Neuronal stem cell (in vitro differentiated cells): ENCODE results near the gene WDR76.

Source experiments
- DNase-seq: peaks from one replicate; pipeline ENCODE4 v3.0.0-alpha.2; 2013; ENCODE audit warnings: low spot score
- H2AFZ ChIP-seq: one replicate; pipeline ENCODE4 v1.6.1; 2013; ENCODE audit warnings: mild to moderate bottlenecking, low read length, inconsistent platforms
- H2AK5ac ChIP-seq: 2 replicates; pipeline ENCODE4 v1.6.1; 2013; ENCODE audit warnings: low read depth, mild to moderate bottlenecking, inconsistent platforms, low read length, moderate library complexity, mixed read lengths
- H2BK120ac ChIP-seq: 2 replicates; pipeline ENCODE4 v1.6.1; 2013; ENCODE audit warnings: low read depth, mild to moderate bottlenecking, inconsistent platforms, low read length, moderate library complexity, mixed read lengths
- H2BK12ac ChIP-seq: one replicate; pipeline ENCODE4 v1.6.1; 2013; ENCODE audit warnings: low read length, inconsistent platforms
- H2BK15ac ChIP-seq: 2 replicates; pipeline ENCODE4 v1.6.1; 2013; ENCODE audit warnings: mild to moderate bottlenecking, low read length, inconsistent platforms, mixed read lengths
- H2BK5ac ChIP-seq: one replicate; pipeline ENCODE4 v1.6.1; 2013; ENCODE audit warnings: inconsistent platforms, mild to moderate bottlenecking, low read length, moderate library complexity
- H3K14ac ChIP-seq: one replicate; pipeline ENCODE4 v1.6.1; 2013; ENCODE audit warnings: low read length, inconsistent platforms
- H3K18ac ChIP-seq: 2 replicates; pipeline ENCODE4 v1.6.1; 2013; ENCODE audit warnings: low read length, inconsistent platforms
- H3K23ac ChIP-seq: 2 replicates; pipeline ENCODE4 v1.6.1; 2013; ENCODE audit warnings: low read depth, mild to moderate bottlenecking, mixed read lengths, low read length, inconsistent platforms; ENCODE audit not compliant: poor library complexity
- H3K27ac ChIP-seq: replicated peaks from 3 replicates; pipeline ENCODE4 v1.5.1; 2013; ENCODE audit warnings: low read length, inconsistent platforms
- H3K27me3 ChIP-seq, 3 experiments: 2 replicates each; pipeline ENCODE4 v1.6.1; 2013; ENCODE audit warnings: low read length in 3 of 3, mild to moderate bottlenecking in 2 of 3, inconsistent platforms in 1 of 3, low read depth in 1 of 3, mixed read lengths in 1 of 3, moderate library complexity in 1 of 3; ENCODE audit not compliant: control insufficient read depth in 3 of 3, insufficient read depth in 3 of 3
- H3K36me3 ChIP-seq, 2 donors: replicated peaks in 1 of 2; 2 replicates each; pipeline ENCODE4 v1.6.1; 2013; ENCODE audit warnings: low read length in 2 of 2; ENCODE audit not compliant: control insufficient read depth in 2 of 2, insufficient read depth in 2 of 2
- H3K4ac ChIP-seq: 2 replicates; pipeline ENCODE4 v1.6.1; 2013; ENCODE audit warnings: inconsistent platforms, mild to moderate bottlenecking, low read length, moderate library complexity
- H3K4me1 ChIP-seq, 2 donors: 1 replicate in 1 of 2; 2 replicates in 1 of 2; pipeline ENCODE4 v1.6.1; 2013; ENCODE audit warnings: low read length in 2 of 2, low read depth in 1 of 2; ENCODE audit not compliant: control insufficient read depth in 2 of 2, insufficient read depth in 1 of 2
- H3K4me2 ChIP-seq: one replicate; pipeline ENCODE4 v1.6.1; 2013; ENCODE audit warnings: mild to moderate bottlenecking, low read length, inconsistent platforms; ENCODE audit not compliant: insufficient read depth, poor library complexity, severe bottlenecking
- H3K4me3 ChIP-seq, 2 donors: 2 replicates each; pipeline ENCODE4 v1.5.1; 2013; ENCODE audit warnings: low read length in 2 of 2, mild to moderate bottlenecking in 2 of 2, inconsistent platforms in 1 of 2, moderate library complexity in 1 of 2
- H3K79me1 ChIP-seq: one replicate; pipeline ENCODE4 v1.6.1; 2013; ENCODE audit warnings: low read depth, mild to moderate bottlenecking, inconsistent platforms, low read length, moderate library complexity
- H3K9ac ChIP-seq: one replicate; pipeline ENCODE4 v1.6.1; 2013; ENCODE audit warnings: mild to moderate bottlenecking, low read depth, low read length, inconsistent platforms; ENCODE audit not compliant: poor library complexity
- H3K9me3 ChIP-seq, 2 donors: replicated peaks in 1 of 2; 2 replicates each; pipeline versions ENCODE3 to v1.6.1; 2013; ENCODE audit warnings: low read length in 2 of 2, mild to moderate bottlenecking in 2 of 2, inconsistent platforms in 1 of 2, low read depth in 1 of 2, mixed read lengths in 1 of 2, moderate library complexity in 1 of 2; ENCODE audit not compliant: control insufficient read depth in 2 of 2, insufficient read depth in 1 of 2
- H4K8ac ChIP-seq: one replicate; pipeline ENCODE4 v1.6.1; 2013; ENCODE audit warnings: low read depth, mild to moderate bottlenecking, inconsistent platforms, low read length, moderate library complexity
- H4K91ac ChIP-seq: one replicate; pipeline ENCODE4 v1.6.1; 2013; ENCODE audit warnings: low read length, low read depth, mild to moderate bottlenecking, inconsistent platforms; ENCODE audit not compliant: poor library complexity
- WGBS, 2 donors: extraction: QIAGEN DNeasy Blood & Tissue Kit; methylation state at CpG; one replicate each; pipeline ENCODE4 v1.1.7; 2013; ENCODE audit warnings: missing lambda C conversion rate in 2 of 2, mixed read lengths in 1 of 2; ENCODE audit not compliant: insufficient read length in 2 of 2, insufficient replicate concordance in 1 of 2; ENCODE audit errors: extremely low coverage in 2 of 2; 5-methylcytosine and 5-hydroxymethylcytosine counted together

The WDR76 gene

DNA sequence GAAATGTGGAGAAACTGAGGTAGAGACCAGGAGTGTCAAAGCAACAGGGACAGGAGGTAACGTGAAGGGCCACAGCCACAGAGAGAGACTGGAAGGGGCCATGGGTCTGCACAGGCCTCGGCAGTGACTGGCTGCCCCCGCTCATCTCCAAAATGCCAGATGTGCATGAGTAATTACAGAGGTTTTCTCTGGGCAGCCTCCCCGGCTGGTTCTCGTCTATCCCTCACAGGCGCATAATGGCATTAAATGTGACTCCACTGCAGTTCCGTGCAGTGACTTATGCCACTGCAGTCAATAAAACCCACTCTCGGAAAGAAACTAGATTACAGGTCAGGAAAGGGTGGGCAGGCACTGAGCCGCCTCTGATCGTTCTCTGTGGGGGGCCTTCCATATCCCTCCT is 74.7 kb downstream of the WDR76 start:
- Histone ChIP-seq H3K4ac (no peak overlapping the region), H3K27me3 (no peaks in the 10 kb centered on the region), H2BK12ac (no peak overlapping the region), H2AFZ (no peak overlapping the region), H2AK5ac (no peak overlapping the region), H3K4me1 (peaks cover 2 to 3% of the 10 kb centered on the region in 2 donors), H3K18ac (no peak overlapping the region), H4K91ac (no peak overlapping the region), H2BK15ac (no peak overlapping the region), H3K9me3 (no peaks in the 10 kb centered on the region), H2BK120ac (no peak overlapping the region), H3K4me2 (no peak overlapping the region), H3K4me3 (no peak overlapping the region), H3K9ac (no peak overlapping the region), H3K36me3 (no peaks in the 10 kb centered on the region), H3K23ac (no peak overlapping the region), H4K8ac (no peak overlapping the region), H2BK5ac (no peak overlapping the region), H3K14ac (no peak overlapping the region), H3K27ac (no peak overlapping the region), H3K79me1 (no peaks in the 10 kb centered on the region)
- no CpG with 5 or more reads among the region's 10 CpGs for WGBS, 2 donors
- no peak for DNase-seq

- peaks cover 0 to 2% (median 0%) of the 10 kb centered on the region in 3 experiments for H3K27me3 ChIP-seq
- H4K91ac ChIP-seq, result no peak overlapping the region
- no peak overlapping the region for H2AK5ac ChIP-seq
- H2BK5ac ChIP-seq, result no peak overlapping the region
- no peak overlapping the region for H3K9ac ChIP-seq
- no CpG with 5 or more reads among the region's 8 CpGs for WGBS, 2 donors
- H3K4me2 ChIP-seq, result no peak overlapping the region
- H3K79me1 ChIP-seq, result no peaks in the 10 kb centered on the region
- no peak overlapping the region for H3K27ac ChIP-seq
- H3K23ac ChIP-seq, result no peak overlapping the region
- H3K18ac ChIP-seq, result no peak overlapping the region
- no peak overlapping the region for H3K4me3 ChIP-seq
- no peaks in the 10 kb centered on the region for H3K36me3 ChIP-seq
- no peak overlapping the region for H2BK12ac ChIP-seq
- peak overlapping the region; percentile 81 for H2AFZ ChIP-seq
- H3K9me3 ChIP-seq, result no peaks in the 10 kb centered on the region
- H3K14ac ChIP-seq, result no peak overlapping the region
- DNase-seq, result peak; percentile 89
- H3K4ac ChIP-seq, result no peak overlapping the region
- no peak overlapping the region for H2BK15ac ChIP-seq
- H4K8ac ChIP-seq, result no peak overlapping the region
- H3K4me1 ChIP-seq, result peaks cover 2 to 3% of the 10 kb centered on the region in 2 donors
- H2BK120ac ChIP-seq, result no peak overlapping the region
These were observed 77.1 kb downstream of the WDR76 start for GRCh38 chr15:43903864-43904290.

DNA sequence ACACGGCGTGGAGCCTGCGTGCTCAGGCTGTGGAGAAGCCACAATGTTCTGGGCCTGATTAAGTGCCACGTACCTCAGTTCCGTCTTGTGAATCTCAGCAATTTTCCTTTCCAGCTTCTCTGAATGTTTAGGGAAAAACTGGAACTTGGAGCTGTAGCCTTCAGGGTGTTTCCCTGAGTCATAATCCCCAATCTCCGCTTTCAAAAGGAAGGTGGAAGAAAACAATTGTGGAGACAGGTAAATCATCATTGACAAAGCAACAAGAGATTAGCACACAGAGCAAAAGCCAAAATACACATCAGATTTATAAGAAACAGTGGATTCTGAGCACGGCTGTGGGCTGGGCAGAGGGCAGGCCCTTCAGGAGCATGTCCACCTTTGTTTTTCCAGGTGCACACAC is 79.0 kb downstream of the WDR76 start:
- WGBS, 2 donors, result no CpG with 5 or more reads among the region's 7 CpGs

DNA sequence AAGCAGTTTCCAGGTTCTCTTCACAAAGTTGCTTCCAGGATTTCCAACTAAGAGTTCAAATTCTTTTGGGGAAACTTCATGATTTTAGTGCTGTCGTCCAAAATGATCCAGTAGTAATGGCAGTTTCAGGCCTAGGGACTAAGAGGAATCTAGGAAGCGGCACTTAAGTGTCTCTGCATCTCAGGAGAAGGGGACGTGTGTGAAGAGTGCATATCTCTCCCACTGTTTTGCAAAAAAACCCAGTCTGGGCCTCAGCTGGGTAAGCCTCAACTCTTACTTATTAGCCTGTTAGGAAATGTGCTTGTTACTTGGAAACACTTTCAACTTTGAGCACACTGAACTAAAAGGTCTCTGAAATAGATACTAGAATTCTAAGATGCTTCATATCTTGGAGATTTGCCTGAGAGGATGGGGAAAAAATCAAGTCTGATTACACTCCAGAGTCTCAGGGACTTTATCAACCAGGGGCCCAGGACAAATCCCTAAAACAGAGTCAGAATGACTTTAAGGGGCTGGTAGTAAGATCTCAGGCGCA is 81.8 kb downstream of the WDR76 start:
- Histone ChIP-seq H3K79me1 (no peaks in the 10 kb centered on the region), H2AFZ (no peak overlapping the region), H3K27ac (no peak overlapping the region), H3K27me3 (peaks cover 0 to 2% (median 0%) of the 10 kb centered on the region in 3 experiments), H2BK5ac (no peak overlapping the region), H2BK15ac (no peak overlapping the region), H3K4me3 (no peak overlapping the region), H2BK12ac (no peak overlapping the region), H2AK5ac (no peak overlapping the region), H3K14ac (no peak overlapping the region), H2BK120ac (no peak overlapping the region), H3K4me1 (peaks cover under 1 to 2% of the 10 kb centered on the region in 2 donors), H3K36me3 (peaks cover 0 to 2% of the 10 kb centered on the region in 2 donors), H3K4ac (no peak overlapping the region), H3K9me3 (peaks cover 0 to 2% of the 10 kb centered on the region in 2 donors), H4K8ac (no peak overlapping the region), H4K91ac (no peak overlapping the region), H3K23ac (no peak overlapping the region), H3K18ac (no peak overlapping the region), H3K4me2 (no peak overlapping the region), H3K9ac (no peak overlapping the region)
- DNase-seq, result no peak
- no CpG with 5 or more reads among the region's 4 CpGs for WGBS, 2 donors

More for the DNA sequence above, 79.0 kb downstream of the WDR76 start:
- Histone ChIP-seq H3K4ac (no peak overlapping the region), H3K9ac (peak overlapping the region; percentile 47), H3K36me3 (no peaks in the 10 kb centered on the region), H3K9me3 (no peaks in the 10 kb centered on the region), H3K23ac (no peak overlapping the region), H3K4me3 (no peak overlapping the region), H3K4me2 (no peak overlapping the region), H2BK5ac (no peak overlapping the region), H3K27ac (no peak overlapping the region), H4K91ac (no peak overlapping the region), H3K18ac (peak overlapping the region; percentile 9), H3K14ac (no peak overlapping the region), H3K27me3 (peaks cover 0 to 2% (median 0%) of the 10 kb centered on the region in 3 experiments), H2BK15ac (no peak overlapping the region), H2BK120ac (no peak overlapping the region), H4K8ac (no peak overlapping the region), H3K4me1 (peaks cover 2 to 3% of the 10 kb centered on the region in 2 donors), H2BK12ac (no peak overlapping the region), H3K79me1 (no peaks in the 10 kb centered on the region), H2AFZ (no peak overlapping the region), H2AK5ac (no peak overlapping the region)
- DNase-seq, result no peak
